Measurements from ENCODE around the gene VANGL2. TPM values are rescaled to one million over a fixed set of nuclear protein-coding genes. Genes with fewer than 3 reads are reported as not detected.

VANGL2 gene
- total RNA-seq, 2 experiments from 2014 or later: 0.04 TPM; not detected in 1

GRCh38 chr1:160413716-160414115, 13.4 kb downstream of the VANGL2 start:
- no peaks in the 10 kb centered on the region for H3K9me3 Mint-ChIP-seq

GRCh38 chr1:160414881-160415280, 14.5 kb downstream of the VANGL2 start:
- H3K27ac Mint-ChIP-seq: no peak overlapping the region
- no peaks in the 10 kb centered on the region for H3K36me3 Mint-ChIP-seq (ENCODE audit: low read depth)
- no peak for DNase-seq
- H3K9me3 Mint-ChIP-seq: no peaks in the 10 kb centered on the region
- peaks cover 4% of the 10 kb centered on the region for H3K27me3 Mint-ChIP-seq
- POLR2A ChIA-PET: no interaction called here
- no peaks in the 10 kb centered on the region for H3K4me1 Mint-ChIP-seq
- no peak overlapping the region for H3K4me3 Mint-ChIP-seq
- CTCF ChIA-PET: interaction anchor here (1.6 kb wide), 1 partner anchor 144 kb away, joined by 5 read pairs; no protein-coding TSS in a partner anchor

More at GRCh38 chr1:160413716-160414115, 13.4 kb downstream of the VANGL2 start:
- ChIA-PET POLR2A (no interaction called here), CTCF (interaction anchor here (0.9 to 1.9 kb wide), 5 partner anchors 11 to 193 kb away, joined by 3 to 5 read pairs (median 4); no protein-coding TSS in a partner anchor)
- peaks cover 4% of the 10 kb centered on the region for H3K27me3 Mint-ChIP-seq
- H3K36me3 Mint-ChIP-seq (ENCODE audit: low read depth): no peaks in the 10 kb centered on the region
- no peaks in the 10 kb centered on the region for H3K4me1 Mint-ChIP-seq
- H3K4me3 Mint-ChIP-seq: no peak overlapping the region
- no peak for DNase-seq
- H3K27ac Mint-ChIP-seq: no peak overlapping the region

- Mint-ChIP-seq H3K27me3 (peaks cover 4% of the 10 kb centered on the region), H3K36me3 (ENCODE audit: low read depth) (no peaks in the 10 kb centered on the region), H3K27ac (no peak overlapping the region), H3K4me1 (no peaks in the 10 kb centered on the region), H3K9me3 (no peaks in the 10 kb centered on the region), H3K4me3 (no peak overlapping the region)
- CTCF ChIA-PET: interaction anchor here (1.4 to 1.6 kb wide), 3 partner anchors 11 to 143 kb away, joined by 3 to 5 read pairs (median 4); no protein-coding TSS in a partner anchor
- POLR2A ChIA-PET: no interaction called here
- no peak for DNase-seq
These were observed 15.4 kb downstream of the VANGL2 start for GRCh38 chr1:160415696-160416290.

GRCh38 chr1:160416369-160416768, 16.0 kb downstream of the VANGL2 start:
- no peaks in the 10 kb centered on the region for H3K4me1 Mint-ChIP-seq
- H3K4me3 Mint-ChIP-seq: no peak overlapping the region
- ChIA-PET CTCF (interaction anchor here (1.4 to 1.6 kb wide), 3 partner anchors 12 to 142 kb away, joined by 3 to 5 read pairs (median 4); no protein-coding TSS in a partner anchor), POLR2A (no interaction called here)
- no peak overlapping the region for H3K27ac Mint-ChIP-seq
- H3K27me3 Mint-ChIP-seq: peaks cover 4% of the 10 kb centered on the region
- no peaks in the 10 kb centered on the region for H3K9me3 Mint-ChIP-seq
- no peaks in the 10 kb centered on the region for H3K36me3 Mint-ChIP-seq (ENCODE audit: low read depth)
- DNase-seq: no peak

- Mint-ChIP-seq H3K27ac (no peak overlapping the region), H3K27me3 (peaks cover 4% of the 10 kb centered on the region), H3K4me3 (no peak overlapping the region), H3K9me3 (no peaks in the 10 kb centered on the region), H3K4me1 (no peaks in the 10 kb centered on the region), H3K36me3 (ENCODE audit: low read depth) (no peaks in the 10 kb centered on the region)
- ChIA-PET POLR2A (no interaction called here), CTCF (interaction anchor here (1.1 to 2.1 kb wide), 3 partner anchors 9 to 176 kb away, joined by 3 to 6 read pairs (median 5); no protein-coding TSS in a partner anchor)
- DNase-seq: no peak
These were observed 18.1 kb downstream of the VANGL2 start for GRCh38 chr1:160418483-160418882.

- Mint-ChIP-seq H3K27me3 (no peaks in the 10 kb centered on the region), H3K27ac (peak overlapping the region; percentile 13), H3K36me3 (ENCODE audit: low read depth) (no peaks in the 10 kb centered on the region), H3K4me3 (no peak overlapping the region), H3K4me1 (no peaks in the 10 kb centered on the region), H3K9me3 (no peaks in the 10 kb centered on the region)
- no peak for DNase-seq
- ChIA-PET POLR2A (no interaction called here), CTCF (interaction anchor here (0.8 to 2.1 kb wide), 3 partner anchors 10 to 43 kb away, joined by 3 to 6 read pairs (median 5); no protein-coding TSS in a partner anchor)
These were observed 18.9 kb downstream of the VANGL2 start for GRCh38 chr1:160419150-160419837.

- Mint-ChIP-seq H3K27ac (no peak overlapping the region), H3K4me1 (no peaks in the 10 kb centered on the region), H3K9me3 (no peaks in the 10 kb centered on the region), H3K27me3 (no peaks in the 10 kb centered on the region), H3K4me3 (no peak overlapping the region), H3K36me3 (ENCODE audit: low read depth) (no peaks in the 10 kb centered on the region)
- DNase-seq: no peak
- CTCF ChIA-PET: interaction anchor here (0.8 to 2.1 kb wide), 2 partner anchors 11 to 43 kb away, joined by 3 to 6 read pairs; no protein-coding TSS in a partner anchor
- POLR2A ChIA-PET: no interaction called here
These were observed 19.4 kb downstream of the VANGL2 start for GRCh38 chr1:160419838-160420169.

GRCh38 chr1:160420881-160421842, 20.8 kb downstream of the VANGL2 start:
- H3K4me1 Mint-ChIP-seq: no peaks in the 10 kb centered on the region
- no peak overlapping the region for H3K4me3 Mint-ChIP-seq
- POLR2A ChIA-PET: no interaction called here
- no peaks in the 10 kb centered on the region for H3K36me3 Mint-ChIP-seq (ENCODE audit: low read depth)
- CTCF ChIA-PET: interaction anchor here (1.1 to 1.5 kb wide), 3 partner anchors 13 to 255 kb away, joined by 3 to 4 read pairs (median 3); no protein-coding TSS in a partner anchor
- H3K27me3 Mint-ChIP-seq: no peaks in the 10 kb centered on the region
- no peak for DNase-seq
- H3K9me3 Mint-ChIP-seq: no peaks in the 10 kb centered on the region
- no peak overlapping the region for H3K27ac Mint-ChIP-seq

GRCh38 chr1:160421881-160422280, 21.5 kb downstream of the VANGL2 start:
- Mint-ChIP-seq H3K9me3 (no peaks in the 10 kb centered on the region), H3K27ac (no peak overlapping the region), H3K36me3 (ENCODE audit: low read depth) (no peaks in the 10 kb centered on the region), H3K27me3 (no peaks in the 10 kb centered on the region), H3K4me1 (no peaks in the 10 kb centered on the region), H3K4me3 (no peak overlapping the region)
- POLR2A ChIA-PET: no interaction called here
- CTCF ChIA-PET: interaction anchor here (1.1 to 1.5 kb wide), 2 partner anchors 13 to 27 kb away, joined by 3 to 4 read pairs; no protein-coding TSS in a partner anchor
- no peak for DNase-seq

- Mint-ChIP-seq H3K27me3 (no peaks in the 10 kb centered on the region), H3K27ac (no peak overlapping the region), H3K4me3 (no peak overlapping the region), H3K9me3 (no peaks in the 10 kb centered on the region), H3K36me3 (ENCODE audit: low read depth) (no peaks in the 10 kb centered on the region), H3K4me1 (peaks cover 14% of the 10 kb centered on the region)
- DNase-seq: no peak
- POLR2A ChIA-PET: no interaction called here
- CTCF ChIA-PET: no interaction called here
These were observed 23.6 kb downstream of the VANGL2 start for GRCh38 chr1:160423966-160424365.

- no peaks in the 10 kb centered on the region for H3K27me3 Mint-ChIP-seq
- DNase-seq: no peak
- H3K36me3 Mint-ChIP-seq (ENCODE audit: low read depth): no peaks in the 10 kb centered on the region
- peaks cover 32% of the 10 kb centered on the region for H3K4me1 Mint-ChIP-seq
- ChIA-PET CTCF (interaction anchor here (1.6 kb wide), 1 partner anchor 12 kb away, joined by 4 read pairs; no protein-coding TSS in a partner anchor), POLR2A (no interaction called here)
- no peak overlapping the region for H3K27ac Mint-ChIP-seq
- H3K4me3 Mint-ChIP-seq: no peak overlapping the region
- H3K9me3 Mint-ChIP-seq: no peaks in the 10 kb centered on the region
These were observed 25.5 kb downstream of the VANGL2 start for GRCh38 chr1:160425847-160426246.

- peaks cover 2% of the 10 kb centered on the region for H3K9me3 Mint-ChIP-seq
- peaks cover 49% of the 10 kb centered on the region for H3K4me1 Mint-ChIP-seq
- no peaks in the 10 kb centered on the region for H3K27me3 Mint-ChIP-seq
- ChIA-PET CTCF (interaction anchor here (0.8 to 1.5 kb wide), 2 partner anchors 12 to 101 kb away, joined by 3 to 7 read pairs; no protein-coding TSS in a partner anchor), POLR2A (no interaction called here)
- peak overlapping the region; percentile 80 for H3K27ac Mint-ChIP-seq
- no peak overlapping the region for H3K4me3 Mint-ChIP-seq
- H3K36me3 Mint-ChIP-seq (ENCODE audit: low read depth): peaks cover 3% of the 10 kb centered on the region
- DNase-seq: no peak
These were observed 27.3 kb downstream of the VANGL2 start for GRCh38 chr1:160427625-160428024.
